ENCODE measurements around the gene METTL27.
A peak's percentile ranks its signal among the peaks of the same experiment; 100 is the strongest.

The METTL27 gene

GRCh38 chr7:73870041-73870492 is 27.8 kb upstream of the METTL27 start:
- H3K27me3 Mint-ChIP-seq (ENCODE audit: low read depth, poor library complexity), result peaks cover 34% of the 10 kb centered on the region
- no peaks in the 10 kb centered on the region for H3K9me3 Mint-ChIP-seq
- peaks cover 16% of the 10 kb centered on the region for H3K4me1 Mint-ChIP-seq
- no peak overlapping the region for H3K4me3 Mint-ChIP-seq
- H3K36me3 Mint-ChIP-seq (ENCODE audit: low read depth), result no peaks in the 10 kb centered on the region
- no peak overlapping the region for H3K27ac Mint-ChIP-seq
- no peak for TF ChIP-seq CTCF (IDR thresholded peaks at IDR 0.05)
- DNase-seq, result no peak

- peaks cover 16% of the 10 kb centered on the region for H3K4me1 Mint-ChIP-seq
- no peak for TF ChIP-seq CTCF (IDR thresholded peaks at IDR 0.05)
- DNase-seq, result no peak
- no peak overlapping the region for H3K27ac Mint-ChIP-seq
- peaks cover 31% of the 10 kb centered on the region for H3K27me3 Mint-ChIP-seq (ENCODE audit: low read depth, poor library complexity)
- no peaks in the 10 kb centered on the region for H3K9me3 Mint-ChIP-seq
- H3K4me3 Mint-ChIP-seq, result no peak overlapping the region
- H3K36me3 Mint-ChIP-seq (ENCODE audit: low read depth), result no peaks in the 10 kb centered on the region
Measured at GRCh38 chr7:73869011-73869798, 26.9 kb upstream of the METTL27 start.

- Mint-ChIP-seq H3K4me3 (no peak overlapping the region), H3K27ac (no peak overlapping the region), H3K27me3 (ENCODE audit: low read depth, poor library complexity) (peaks cover 34% of the 10 kb centered on the region), H3K36me3 (ENCODE audit: low read depth) (no peaks in the 10 kb centered on the region), H3K4me1 (peaks cover 16% of the 10 kb centered on the region), H3K9me3 (no peaks in the 10 kb centered on the region)
- TF ChIP-seq CTCF (IDR thresholded peaks at IDR 0.05), result no peak
- no peak for DNase-seq
Measured at GRCh38 chr7:73866446-73866767, 24.1 kb upstream of the METTL27 start.

- H3K4me3 Mint-ChIP-seq, result no peak overlapping the region
- H3K27me3 Mint-ChIP-seq (ENCODE audit: low read depth, poor library complexity), result peaks cover 31% of the 10 kb centered on the region
- no peak overlapping the region for H3K27ac Mint-ChIP-seq
- H3K9me3 Mint-ChIP-seq, result no peaks in the 10 kb centered on the region
- no peaks in the 10 kb centered on the region for H3K36me3 Mint-ChIP-seq (ENCODE audit: low read depth)
- peaks cover 16% of the 10 kb centered on the region for H3K4me1 Mint-ChIP-seq
- TF ChIP-seq CTCF (IDR thresholded peaks at IDR 0.05), result peak; percentile 50
- DNase-seq, result peak; percentile 45
Measured at GRCh38 chr7:73865738-73866445, 23.6 kb upstream of the METTL27 start.

- TF ChIP-seq CTCF (IDR thresholded peaks at IDR 0.05), result no peak
- Mint-ChIP-seq H3K36me3 (ENCODE audit: low read depth) (no peaks in the 10 kb centered on the region), H3K27me3 (ENCODE audit: low read depth, poor library complexity) (peaks cover 31% of the 10 kb centered on the region), H3K9me3 (no peaks in the 10 kb centered on the region), H3K27ac (no peak overlapping the region), H3K4me1 (peaks cover 10% of the 10 kb centered on the region), H3K4me3 (no peak overlapping the region)
- DNase-seq, result no peak
Measured at GRCh38 chr7:73864981-73865711, 22.8 kb upstream of the METTL27 start.

Measured in nephron progenitor cell (in vitro differentiated cells).